ENCODE results near the gene FASTKD1.
"Not testable (repeated sequence)": the region's sequence is repeated elsewhere in the genome, so short reads cannot be mapped to it uniquely, and the experiment has no call there.

FASTKD1 gene

DNA sequence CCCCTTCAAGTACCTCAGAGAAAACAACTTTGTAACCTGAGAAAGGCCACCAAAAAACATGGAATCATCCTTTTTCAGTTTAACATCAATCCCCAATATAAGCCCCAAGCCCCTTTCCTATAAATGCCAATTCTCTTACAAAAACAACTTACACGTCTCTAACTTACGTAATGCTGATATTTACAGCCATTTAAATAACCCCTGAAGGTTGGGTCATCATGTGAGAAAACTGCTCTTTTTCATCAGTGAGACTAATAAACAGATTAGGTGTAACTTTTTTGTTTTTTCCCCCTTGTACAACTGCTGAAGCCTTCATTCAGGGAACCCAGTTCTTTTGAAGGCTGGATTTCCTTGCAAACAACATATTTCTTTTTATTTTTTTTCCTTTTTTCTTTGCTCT lies 3.7 kb downstream of the FASTKD1 start:
- DNase-seq: no peak

DNA sequence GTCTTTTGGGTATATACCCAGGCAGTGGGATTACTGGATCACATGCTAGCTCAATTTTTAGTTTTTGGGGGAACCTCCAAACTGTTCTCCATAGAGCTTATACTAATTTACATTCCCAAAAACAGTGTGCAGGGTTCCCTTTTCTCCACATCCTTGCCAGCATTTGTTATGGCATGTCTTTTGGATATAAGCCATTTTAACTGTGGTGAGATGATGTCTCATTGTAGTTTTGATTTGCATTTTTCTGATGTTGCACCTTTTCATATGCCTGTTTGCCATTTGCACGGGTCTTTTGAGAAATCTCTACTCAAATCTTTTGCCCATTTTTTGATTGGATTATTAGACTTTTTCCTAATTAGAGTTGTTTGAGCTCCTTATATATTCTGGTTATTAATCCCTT lies 8.0 kb downstream of the FASTKD1 start:
- no peak for DNase-seq

DNA sequence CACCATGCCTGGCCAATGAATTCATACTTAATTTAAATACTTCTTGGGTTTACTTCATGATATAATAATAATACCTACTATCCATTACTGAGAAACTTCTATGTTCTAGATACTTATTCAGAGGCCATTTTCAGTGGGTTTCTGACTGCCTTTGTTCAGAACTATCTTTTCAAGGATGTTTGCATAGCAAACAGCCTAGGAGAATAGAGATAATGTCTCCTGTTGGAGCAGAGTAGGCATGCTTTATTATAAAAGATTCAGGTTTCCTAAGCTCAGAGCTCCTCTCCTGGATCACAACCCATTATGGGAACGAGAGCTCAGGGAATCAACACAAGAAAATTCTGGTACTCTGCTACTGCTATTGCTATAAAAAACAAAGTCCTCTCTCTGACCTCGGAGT lies 11.1 kb downstream of the FASTKD1 start:
- no peak for DNase-seq

DNA sequence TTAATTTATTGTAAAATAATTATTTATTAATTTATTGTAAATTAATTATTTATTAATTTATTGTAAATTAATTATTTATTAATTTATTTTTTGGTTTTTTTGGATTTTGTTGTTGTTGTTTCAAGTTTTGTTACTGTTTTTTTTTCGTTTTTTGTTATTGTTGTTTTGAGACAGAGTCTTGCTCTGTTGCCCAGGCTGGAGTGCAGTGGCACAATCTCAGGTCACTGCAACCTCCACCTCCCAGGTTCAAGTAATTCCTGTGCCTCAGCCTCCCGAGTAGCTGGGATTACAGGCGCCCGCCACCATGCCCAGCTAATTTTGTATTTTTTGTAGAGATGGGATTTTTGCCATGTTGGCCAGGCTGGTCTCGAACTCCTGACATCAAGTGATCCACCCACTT lies 11.6 kb downstream of the FASTKD1 start:
- DNase-seq: not testable (repeated sequence)

DNA sequence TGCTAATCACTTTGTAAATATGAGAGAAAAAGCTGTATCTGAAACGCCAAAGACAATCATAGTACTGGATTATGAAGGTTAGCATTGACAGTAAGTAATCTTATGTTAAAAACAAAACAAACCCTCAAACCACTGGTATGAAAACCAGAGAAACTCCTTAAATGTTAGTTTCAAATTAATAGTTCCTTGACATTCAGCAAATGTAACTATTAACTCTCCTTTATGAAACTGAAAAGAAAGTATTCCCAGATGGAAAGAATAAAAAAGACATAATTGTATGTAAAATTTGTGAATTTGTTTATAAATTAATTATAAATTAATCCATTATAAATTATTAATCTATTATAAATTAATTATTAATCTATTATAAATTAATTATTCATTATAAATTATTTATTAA lies 12.3 kb downstream of the FASTKD1 start:
- no peak for DNase-seq

DNA sequence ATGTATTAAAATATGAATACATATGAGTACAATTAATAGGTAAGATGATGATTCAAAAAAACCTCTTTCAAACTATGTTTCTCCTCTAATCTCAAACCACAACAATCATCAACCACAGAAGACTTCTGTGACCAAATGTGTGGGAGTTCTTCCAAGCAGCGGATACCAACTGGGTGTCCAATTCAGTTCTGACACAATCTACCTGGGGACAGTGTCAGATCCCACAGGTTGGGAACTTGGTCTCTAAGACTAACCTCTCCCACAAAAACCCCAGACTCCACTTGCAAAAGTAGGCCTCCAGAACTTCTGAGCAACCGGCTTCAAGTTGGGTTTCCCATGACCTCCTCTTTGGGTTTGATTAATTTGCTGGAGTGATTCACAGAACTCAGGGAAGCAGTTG lies 26.9 kb downstream of the FASTKD1 start:
- DNase-seq: peak; percentile 32

DNA sequence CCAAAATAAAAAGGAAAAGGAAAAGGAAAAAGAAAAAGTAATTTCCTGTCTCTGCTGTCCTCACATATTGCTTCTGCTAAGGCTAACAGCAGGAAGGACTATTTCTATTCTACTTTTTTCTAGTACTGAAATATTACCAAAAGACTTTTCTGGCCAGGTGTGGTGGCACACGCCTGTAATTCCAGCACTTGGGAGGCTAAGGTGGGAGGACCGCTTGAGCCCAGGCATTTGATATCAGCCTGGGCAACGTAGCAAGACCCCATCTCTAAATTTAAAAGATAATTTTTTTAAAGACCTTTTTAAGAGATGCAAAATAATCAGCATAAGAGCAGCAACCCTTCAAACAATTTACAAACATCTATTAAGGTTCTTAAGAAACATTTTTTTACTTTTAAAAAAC lies 31.2 kb downstream of the FASTKD1 start:
- DNase-seq: no peak

DNA sequence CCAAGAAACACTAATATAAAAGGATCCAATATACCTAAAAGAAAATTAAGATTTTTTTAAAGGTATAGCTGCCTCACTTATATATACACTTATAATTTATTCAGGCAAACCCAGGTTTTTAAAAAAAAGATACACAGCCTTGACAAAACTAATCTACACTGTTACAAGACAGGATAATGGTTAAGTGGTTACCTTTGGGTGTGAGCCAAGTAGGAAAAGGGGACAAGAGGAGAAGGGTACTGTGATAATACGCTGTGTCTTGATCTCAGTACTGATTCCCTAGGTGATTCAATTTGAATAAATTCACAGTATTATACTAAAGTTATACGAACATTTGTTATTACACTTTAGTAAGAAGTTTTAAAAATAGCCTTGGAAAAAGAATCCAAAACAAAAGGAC lies 33.5 kb downstream of the FASTKD1 start:
- DNase-seq: no peak

DNA sequence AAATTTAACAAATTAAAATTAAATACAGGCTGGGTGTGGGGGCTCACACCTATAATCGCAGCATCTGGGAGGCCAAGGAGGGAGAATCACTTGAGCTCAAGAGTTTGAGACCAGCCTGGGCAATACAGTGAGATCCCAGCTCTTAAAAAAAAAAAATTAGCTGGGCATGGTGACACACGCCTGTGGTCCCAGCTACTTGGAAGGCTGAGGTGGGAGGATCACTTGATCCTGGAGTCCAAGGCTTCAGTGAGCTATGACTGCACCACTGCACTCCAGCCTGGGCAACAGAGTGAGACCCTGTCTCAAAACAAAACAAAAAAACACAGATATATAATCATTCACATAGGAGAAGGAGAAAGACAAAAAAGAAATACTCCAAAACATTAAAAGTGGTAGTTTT lies 34.2 kb downstream of the FASTKD1 start:
- DNase-seq: not testable (repeated sequence)

DNA sequence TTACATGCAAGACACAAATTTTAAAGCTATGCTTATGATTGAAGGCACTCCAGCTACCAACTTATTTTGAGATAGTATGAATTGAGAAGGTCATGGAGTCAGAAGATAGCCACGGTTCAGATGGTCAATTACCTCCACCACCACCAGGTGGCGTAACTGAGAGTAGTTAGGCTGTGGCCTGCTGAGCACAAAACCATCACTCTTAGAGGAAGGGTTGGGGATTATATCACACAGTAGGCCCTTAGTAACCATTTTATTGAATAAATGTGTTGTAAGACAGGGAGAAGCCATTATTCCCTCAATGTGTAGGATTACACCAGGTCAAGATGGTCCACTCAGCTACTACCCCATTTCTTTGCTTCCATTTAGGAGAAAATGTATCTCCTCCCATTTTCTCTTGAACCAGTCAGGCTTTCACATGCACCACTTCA lies 45.4 kb downstream of the FASTKD1 start:
- DNase-seq: peak; percentile 83

DNA sequence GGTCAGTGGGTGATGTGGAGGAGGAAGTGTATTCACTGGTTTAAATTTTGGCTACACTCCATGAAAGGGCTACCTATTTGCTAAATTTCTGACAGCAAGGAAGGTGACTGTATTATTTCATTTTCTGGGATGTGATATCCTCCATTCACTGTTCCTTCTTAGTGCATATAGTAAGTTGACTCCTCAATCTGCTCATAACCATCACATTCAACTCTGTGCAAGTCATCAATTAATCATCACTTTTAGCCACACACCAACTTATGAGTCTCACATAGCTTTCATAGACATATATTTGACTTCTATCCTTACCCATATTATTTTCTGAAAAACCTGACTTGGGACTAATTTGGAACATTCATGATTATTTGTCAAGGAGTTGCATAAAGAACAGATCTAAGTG lies 47.2 kb downstream of the FASTKD1 start:
- no peak for DNase-seq

DNA sequence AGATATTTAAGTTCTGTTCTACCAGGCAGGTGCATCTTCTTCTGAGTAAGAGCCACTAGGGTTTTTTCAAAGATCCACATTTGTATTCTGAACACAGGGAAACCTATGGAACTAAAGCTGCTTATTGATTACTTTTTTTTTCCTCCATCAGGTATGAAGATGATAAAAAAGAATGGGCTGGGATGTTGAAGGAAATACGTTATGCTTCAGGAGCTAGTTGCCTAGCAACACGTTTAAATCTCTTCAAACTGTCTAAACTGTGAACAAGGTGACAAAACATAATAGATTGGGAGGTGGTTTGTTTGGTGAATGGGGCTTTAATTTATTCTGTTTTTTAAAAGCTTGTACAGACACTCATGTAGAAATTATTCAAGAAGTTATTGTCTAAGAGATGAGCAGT lies 48.2 kb downstream of the FASTKD1 start:
- DNase-seq: no peak

DNA sequence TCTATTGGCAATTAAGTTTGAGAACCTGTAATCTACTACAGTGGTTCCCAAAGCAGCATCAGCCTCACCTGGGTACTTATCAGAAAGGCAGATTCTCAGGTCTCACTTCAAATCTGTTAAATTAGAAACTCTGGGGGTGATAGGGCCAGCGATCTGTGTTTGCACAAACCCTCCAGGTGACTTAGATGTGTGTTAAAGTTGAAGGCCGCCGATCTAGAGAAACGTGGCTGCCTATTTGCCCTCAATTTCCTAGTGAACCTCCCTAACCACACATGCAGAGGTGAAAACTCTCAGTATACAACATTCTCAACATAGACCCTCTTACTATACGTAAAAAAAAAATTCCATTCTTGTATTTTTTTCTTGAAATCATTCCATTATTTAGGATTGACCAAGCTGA lies 50.0 kb downstream of the FASTKD1 start:
- no peak for DNase-seq

DNA sequence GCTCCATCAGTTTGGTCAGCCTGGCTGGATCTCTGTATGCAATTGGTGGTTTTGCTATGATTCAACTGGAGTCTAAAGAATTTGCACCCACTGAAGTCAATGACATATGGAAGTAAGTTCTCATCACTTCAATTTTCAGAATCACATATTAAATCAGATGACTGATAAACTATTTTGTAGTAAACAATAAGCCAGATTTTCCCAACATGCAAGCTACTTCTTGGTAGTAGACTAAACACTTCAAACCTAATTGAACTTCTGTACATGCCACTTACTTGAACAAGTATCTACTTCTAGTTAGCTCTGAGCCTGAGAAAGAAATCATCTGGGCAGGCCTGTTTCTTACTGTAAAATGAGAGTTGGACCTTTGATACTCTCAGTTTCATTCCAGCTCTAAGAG lies 52.8 kb downstream of the FASTKD1 start:
- DNase-seq: no peak

DNA sequence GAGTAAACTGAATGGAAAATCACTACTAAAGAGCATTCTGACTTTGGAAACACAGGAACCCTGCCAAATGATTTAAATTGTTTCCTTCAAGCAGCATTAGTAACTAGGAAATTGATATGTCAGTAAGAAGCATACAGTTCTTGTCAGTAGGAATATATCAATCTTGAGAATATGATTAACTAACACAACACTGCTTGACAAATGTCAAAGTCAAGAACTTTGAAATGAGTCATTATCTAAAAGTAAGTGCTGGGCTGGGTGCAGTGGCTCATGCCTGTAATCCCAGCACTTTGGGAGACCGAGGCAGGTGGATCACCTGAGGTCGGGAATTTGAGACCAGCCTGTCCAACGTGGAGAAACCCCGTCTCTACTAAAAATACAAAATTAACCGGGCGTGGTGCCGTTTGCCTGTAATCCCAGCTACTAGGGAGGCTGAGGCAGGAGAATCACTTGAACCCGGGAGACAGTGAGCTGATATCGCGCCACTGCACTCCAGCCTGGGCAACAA lies 57.1 kb downstream of the FASTKD1 start:
- not testable (repeated sequence) for DNase-seq

DNA sequence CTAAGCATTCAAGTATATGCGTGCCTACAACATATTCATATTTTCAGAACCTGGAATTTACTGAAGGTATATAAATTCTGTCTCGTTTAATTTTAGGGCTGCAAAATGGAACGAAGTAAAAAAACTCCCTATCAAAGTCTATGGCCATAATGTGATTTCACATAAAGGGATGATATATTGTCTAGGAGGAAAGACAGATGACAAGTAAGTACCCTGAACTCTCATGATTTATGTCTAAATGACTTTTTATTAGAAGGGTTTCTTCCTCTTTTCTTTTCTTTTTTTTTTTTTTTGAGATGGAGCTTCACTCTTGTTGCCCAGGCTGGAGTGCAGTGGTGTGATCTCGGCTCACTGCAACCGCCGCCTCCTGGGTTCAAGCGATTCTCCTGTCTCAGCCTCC lies 58.9 kb downstream of the FASTKD1 start:
- not testable (repeated sequence) for DNase-seq

DNA sequence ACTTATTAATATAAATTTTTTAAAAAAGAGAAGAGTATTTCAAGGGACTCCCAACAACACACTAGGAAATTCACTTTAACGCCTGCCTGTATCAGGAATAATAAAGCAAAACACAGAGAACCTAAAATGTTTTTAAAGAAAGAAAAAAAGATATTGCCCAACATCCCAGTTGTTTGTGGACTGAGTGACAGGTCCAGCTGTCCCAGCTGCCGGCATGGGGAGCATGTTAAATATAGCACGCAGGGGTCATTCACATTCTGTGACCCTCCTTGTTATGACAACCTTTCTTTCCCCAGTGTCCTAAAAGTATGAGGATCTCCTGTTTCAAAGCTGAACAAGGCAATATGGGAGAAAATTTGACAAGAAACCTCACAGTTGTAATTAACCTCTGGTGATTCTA lies 59.7 kb downstream of the FASTKD1 start:
- DNase-seq: no peak

DNA sequence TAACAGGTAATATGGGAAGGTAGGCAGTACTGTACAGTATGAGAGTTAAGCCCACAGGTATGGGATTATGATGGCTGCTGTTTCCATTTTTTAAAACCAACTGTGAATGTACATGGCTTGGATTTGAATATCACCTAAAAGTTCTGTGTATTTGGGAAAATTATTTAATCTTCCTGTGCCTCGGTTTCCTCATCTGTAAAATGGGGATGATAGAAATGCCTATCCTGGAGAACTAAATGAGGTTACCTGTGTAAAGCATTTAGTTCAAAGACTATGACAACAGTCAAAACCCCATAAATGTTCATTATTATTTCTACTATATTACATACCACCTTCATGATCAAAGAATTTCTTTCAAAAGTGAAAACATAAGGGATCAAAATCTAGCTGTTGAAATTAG lies 60.6 kb downstream of the FASTKD1 start:
- no peak for DNase-seq

DNA sequence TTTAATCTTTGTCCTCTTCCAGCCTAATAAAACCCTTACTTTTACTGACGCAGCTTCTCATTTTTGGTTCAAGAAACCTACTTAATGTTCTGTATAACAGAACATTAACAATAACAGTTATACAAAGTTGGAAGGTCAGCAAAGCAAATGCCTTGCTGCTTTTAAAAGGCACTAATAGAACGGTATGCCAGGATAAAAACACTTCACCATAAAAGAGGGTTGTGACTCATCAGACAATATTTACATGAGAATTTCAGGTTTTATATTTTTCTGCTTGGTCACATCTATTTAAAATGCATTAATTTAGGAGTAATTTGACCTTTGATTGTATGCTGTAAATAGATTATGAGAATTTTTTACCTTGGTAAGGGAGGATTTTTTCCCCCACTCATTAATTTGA lies 61.1 kb downstream of the FASTKD1 start:
- no peak for DNase-seq

DNA sequence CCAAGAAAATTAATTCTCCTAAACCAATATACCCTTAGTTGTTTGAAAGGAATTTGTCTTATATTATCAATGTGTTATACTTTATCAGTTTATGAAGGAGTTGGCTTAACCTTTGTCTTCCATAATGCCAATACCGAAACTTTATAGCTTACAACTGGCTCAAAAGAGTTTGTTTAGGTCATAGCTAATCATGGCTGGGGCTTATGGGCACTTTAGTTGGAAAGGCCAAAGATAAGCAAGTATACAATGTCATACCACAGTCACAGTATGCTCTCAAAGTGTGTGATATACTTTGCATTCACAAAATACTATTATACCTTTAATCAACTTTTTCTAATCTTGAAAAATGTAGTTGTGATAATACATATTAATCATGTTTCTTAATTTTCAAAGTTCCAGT lies 61.8 kb downstream of the FASTKD1 start:
- DNase-seq: no peak

DNA sequence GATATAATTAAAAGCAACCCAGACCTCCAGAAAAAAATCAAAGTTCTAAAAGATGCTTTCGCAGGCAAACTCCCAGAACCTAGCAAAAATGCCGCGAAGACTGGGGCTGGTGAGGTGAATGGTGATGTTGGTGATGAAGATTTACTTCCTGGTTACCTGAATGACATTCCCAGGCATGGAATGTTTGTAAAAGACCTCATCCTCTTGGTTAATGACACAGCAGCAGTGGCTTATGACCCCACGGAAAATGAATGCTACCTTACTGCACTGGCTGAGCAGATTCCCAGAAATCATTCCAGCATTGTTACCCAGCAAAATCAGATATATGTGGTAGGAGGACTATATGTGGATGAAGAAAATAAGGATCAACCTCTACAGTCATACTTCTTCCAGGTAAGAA lies 63.2 kb downstream of the FASTKD1 start:
- no peak for DNase-seq

DNA sequence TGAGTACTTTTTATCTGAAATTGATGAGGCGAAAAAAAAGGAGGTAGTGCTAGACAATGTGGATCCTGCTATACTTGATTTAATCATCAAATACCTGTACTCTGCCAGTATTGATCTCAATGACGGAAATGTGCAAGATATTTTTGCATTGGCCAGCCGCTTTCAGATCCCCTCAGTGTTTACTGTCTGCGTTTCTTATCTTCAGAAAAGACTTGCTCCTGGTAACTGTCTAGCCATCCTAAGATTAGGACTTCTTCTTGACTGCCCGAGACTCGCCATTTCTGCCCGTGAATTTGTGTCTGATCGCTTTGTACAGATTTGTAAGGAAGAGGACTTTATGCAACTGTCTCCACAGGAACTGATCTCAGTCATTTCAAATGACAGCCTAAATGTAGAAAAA lies 63.7 kb downstream of the FASTKD1 start:
- no peak for DNase-seq

DNA sequence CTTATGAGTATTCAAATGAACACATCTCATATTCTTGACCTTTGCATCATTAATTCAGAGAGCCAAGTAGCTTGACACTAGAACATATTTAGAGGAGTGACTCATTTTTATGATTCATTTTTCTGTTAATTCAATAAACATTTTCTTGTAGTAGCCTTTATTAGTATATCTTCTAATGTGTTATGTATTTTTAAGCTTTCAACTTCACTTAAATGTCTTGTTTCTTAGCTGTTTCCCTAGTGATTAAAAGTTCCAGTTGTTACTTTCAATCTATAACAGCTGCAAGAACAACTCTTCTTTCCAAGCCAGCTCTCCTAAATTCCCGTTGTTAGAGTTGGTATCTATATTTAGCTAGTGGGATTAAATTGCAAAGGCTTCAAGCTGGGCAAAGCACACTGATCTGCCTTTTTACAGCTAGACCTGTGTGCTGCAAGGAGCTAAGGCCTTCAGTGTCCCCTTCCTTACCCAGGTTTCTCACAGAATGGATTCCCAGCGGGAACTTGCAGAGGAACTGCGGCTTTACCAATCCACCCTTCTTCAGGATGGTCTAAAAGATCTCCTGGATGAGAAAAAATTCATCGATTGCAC lies 64.3 kb downstream of the FASTKD1 start, which contains the start of gene KLHL41:
TSS of gene KLHL41 (plus strand) at position 405 of the 588 bp plus-strand sequence. CDS start at position 482, 77 bp downstream.
- DNase-seq: no peak

DNA sequence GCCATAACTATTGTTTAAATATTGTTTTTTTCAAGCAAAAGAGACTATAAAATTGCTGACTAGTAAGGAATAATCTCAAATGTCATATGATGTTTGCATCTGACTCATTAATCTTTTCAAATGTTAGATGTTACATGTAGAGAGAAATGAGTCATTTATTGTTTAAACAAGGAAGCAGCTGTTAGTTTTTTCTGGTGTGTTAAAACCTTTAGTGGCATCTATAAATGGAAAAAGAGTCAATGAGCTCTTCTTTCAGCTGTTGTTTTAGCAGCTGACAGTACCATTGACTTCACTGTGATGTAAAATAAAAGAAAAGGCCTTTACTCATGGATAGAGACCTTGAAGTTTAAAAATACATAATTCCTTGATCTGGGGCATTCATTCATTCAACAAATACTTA lies 66.0 kb downstream of the FASTKD1 start:
- peak; percentile 26 for DNase-seq

DNA sequence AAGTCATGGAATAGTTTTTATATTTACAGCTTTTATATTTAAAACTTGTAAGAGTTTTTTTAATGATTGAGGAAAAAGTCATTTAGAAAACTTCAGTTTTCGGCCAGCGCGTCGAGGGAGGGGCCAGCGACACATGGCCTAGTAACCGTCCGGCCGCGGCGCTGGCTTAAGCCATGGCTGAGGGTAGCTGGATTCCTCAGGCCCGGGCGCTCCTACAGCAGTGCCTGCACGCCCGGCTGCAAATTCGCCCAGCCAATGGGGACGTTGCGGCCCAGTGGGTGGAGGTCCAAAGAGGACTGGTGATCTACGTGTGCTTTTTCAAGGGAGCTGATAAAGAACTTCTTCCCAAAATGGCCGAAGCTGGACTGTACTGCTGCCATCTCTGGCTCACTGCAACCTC lies 69.0 kb downstream of the FASTKD1 start:
- DNase-seq: no peak
